Activated CD4-positive, CD25-positive, alpha-beta regulatory T cell treated with anti-CD3 and anti-CD28 coated beads, Interleukin-2, amount 50 U/mL, for 24 hours (primary cell): ENCODE measurements around the gene MID1.

ENCODE experiments used
- ATAC-seq, 2 donors: fragments of 150-1000 bp; cut with Tn5 transposase; one replicate each; pipeline ENCODE4 v1.10.0; 2021; ENCODE audit warnings: mild to moderate bottlenecking in 1 of 2, moderate library complexity in 1 of 2

The MID1 gene

GRCh38 chrX:10576777-10577447 lies 43.5 kb downstream of the MID1 start:
- ATAC-seq = no peak

DNA sequence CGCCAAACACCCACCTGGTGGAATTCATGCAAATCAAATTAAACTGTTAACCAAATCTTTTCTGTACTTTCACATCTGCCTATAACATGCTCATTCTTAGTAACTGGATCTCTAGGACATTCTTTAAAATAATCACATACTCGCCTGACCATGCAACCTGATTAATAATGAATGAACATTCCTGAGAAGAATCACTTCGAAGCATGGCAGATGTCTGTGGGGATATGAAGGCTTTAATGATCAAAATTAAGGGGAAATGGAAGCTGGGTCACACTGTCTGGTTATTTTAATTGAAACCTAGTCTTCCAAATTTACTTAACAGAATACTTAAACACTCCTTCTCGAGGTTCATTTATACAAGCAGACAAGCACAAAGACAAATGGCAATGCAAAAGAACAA lies 44.2 kb downstream of the MID1 start:
- ATAC-seq = no peak

- ATAC-seq = no peak
These were observed 45.7 kb downstream of the MID1 start for GRCh38 chrX:10574663-10575062.

- ATAC-seq = no peak
These were observed 49.1 kb downstream of the MID1 start for GRCh38 chrX:10571260-10571659.

DNA sequence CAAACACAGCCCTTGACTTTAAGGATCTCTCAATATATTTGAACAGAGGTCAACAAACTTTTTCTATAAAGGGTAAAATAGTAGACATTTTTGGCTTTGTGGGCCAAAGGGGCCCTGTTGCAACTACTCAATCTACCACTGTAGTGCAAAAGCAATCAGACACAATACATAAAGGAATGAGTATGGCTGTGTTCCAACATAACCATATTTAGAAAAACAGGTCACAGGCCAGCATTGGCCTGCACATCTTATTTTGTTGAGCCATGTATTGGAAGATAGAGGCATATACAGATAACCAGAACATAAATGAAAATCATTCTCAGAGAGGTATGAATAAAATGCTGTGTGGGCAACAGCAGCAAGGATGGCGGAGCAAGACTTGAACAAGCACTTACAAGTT lies 49.8 kb downstream of the MID1 start:
- ATAC-seq = no peak

DNA sequence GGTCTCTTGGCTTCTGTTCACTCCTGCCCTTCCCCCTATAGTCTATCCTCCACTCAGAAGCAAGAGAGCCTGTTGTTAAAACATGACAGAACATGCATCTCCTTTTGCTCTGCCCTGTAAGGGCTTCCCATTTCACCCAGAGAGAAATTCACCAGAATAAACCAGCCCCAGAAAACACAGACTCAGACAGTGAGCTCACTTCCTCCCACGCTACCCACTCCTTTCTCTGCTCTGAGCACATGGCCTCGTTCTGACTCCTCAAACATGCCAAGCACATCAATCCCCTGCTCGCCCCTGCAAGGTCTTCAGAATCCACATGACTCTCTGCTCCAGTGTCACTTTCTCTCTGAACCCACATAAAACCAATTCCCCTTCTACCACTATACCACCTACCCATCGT lies 50.4 kb downstream of the MID1 start:
- ATAC-seq = no peak

GRCh38 chrX:10568428-10568827 lies 52.0 kb downstream of the MID1 start:
- ATAC-seq = no peak

GRCh38 chrX:10567136-10567535 lies 53.2 kb downstream of the MID1 start:
- no peak for ATAC-seq

GRCh38 chrX:10566716-10567097 lies 53.7 kb downstream of the MID1 start:
- ATAC-seq = no peak

DNA sequence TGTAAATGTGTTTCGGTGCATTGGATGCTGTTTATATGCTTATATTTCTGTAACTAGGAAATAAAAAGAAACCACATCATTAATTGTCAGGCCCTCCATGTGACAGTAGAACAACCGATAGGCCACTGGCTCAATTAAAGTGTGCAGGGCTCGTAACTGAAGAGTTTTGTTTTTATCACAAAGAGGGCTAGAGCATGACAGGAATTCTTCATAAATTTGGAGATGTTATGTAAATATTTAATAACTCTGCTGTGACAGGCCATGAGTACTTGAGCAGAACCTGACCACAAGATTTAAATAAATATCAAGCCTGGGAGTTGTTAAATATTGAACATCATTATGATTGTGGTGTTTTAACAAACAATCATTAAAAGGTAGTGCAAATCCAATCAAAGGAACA lies 55.9 kb downstream of the MID1 start:
- ATAC-seq = no peak

- ATAC-seq = no peak
These were observed 63.2 kb downstream of the MID1 start for GRCh38 chrX:10557166-10557565.

- no peak for ATAC-seq
These were observed 64.0 kb downstream of the MID1 start for GRCh38 chrX:10556405-10556804.

DNA sequence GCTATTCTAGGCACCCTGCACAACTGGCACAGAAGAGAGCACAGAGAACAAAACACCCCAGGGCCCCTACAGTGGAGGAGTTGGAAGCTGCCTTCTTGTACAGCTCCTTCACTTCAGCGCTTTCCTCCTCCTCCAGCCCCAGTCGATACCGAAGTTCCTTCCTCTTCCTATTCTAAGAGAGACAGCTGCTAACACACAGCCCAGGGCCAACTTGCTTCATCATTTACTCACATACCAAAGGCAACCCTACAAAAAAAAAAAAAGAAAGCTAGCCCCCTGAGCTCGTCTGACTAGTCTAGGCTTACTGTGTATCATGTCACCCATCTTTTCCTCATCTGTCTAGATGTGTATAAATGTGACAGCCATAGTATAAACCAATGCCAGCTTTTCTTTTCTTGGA lies 64.5 kb downstream of the MID1 start:
- no peak for ATAC-seq

GRCh38 chrX:10554612-10555270 lies 65.6 kb downstream of the MID1 start:
- no peak for ATAC-seq

DNA sequence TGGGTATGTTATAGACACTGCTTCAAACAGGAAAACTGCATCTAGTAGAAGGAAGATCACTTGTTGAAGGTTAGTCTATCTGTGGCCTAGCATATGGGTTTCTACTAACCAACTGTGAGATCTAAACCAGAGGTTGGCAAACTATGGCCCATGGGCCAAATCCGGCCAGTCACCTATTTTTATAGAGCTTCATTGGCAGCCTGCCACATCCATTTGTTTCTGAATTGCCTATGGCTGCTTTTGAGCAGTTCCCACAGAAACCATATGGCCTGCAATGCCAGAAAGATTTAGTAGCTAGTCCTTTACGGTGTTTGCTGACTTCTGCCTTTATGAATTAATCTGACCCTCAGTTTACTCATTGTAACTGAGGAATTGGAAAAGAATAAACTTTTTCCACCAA lies 71.1 kb downstream of the MID1 start:
- ATAC-seq = no peak

GRCh38 chrX:10548688-10549087 lies 71.7 kb downstream of the MID1 start:
- ATAC-seq = no peak

- no peak for ATAC-seq
These were observed 74.5 kb downstream of the MID1 start for GRCh38 chrX:10545882-10546281.

- no peak for ATAC-seq
These were observed 77.8 kb downstream of the MID1 start for GRCh38 chrX:10542586-10542985.

- no peak for ATAC-seq
These were observed 81.6 kb downstream of the MID1 start for GRCh38 chrX:10538831-10539230.

DNA sequence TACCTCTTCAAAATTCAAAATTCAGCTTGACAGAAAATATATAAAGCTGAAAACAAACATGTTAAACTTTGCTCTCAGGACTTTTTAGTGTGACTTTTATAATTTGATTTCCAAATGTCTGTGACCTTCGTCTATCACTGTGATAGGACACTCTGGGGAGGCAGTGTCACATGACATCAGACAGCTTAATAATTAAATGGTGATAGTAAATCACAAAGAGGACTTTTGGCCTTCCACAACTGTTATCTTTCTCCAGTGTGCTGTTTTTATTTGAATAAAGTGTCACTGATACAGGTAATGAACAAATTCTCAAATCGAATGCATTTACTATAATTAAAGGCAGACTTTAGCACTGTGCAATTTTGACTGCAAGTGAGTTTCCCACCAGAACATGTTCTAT lies 83.1 kb downstream of the MID1 start:
- ATAC-seq = no peak

DNA sequence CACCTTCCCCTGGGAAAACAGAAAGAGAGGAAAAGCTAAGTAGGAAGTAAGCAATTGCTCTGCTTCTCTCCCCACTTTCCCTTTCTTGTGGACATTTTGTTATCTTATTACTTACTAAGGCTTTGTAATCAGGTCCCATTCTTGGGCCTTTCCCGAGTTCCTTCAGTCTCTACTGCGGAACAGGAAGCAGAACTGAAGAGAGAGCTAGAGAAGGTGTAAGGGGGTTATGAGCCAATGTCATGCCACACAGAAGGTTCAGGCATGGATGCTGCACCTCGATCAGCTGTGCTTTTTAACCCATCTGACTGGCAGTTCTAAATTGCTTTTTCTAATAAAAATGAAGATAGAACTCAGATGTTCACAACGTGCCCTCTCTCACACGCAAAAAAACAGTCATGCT lies 83.6 kb downstream of the MID1 start:
- ATAC-seq = no peak

GRCh38 chrX:10534611-10535010 lies 85.8 kb downstream of the MID1 start:
- no peak for ATAC-seq

GRCh38 chrX:10533696-10534365 lies 86.6 kb downstream of the MID1 start:
- no peak for ATAC-seq

DNA sequence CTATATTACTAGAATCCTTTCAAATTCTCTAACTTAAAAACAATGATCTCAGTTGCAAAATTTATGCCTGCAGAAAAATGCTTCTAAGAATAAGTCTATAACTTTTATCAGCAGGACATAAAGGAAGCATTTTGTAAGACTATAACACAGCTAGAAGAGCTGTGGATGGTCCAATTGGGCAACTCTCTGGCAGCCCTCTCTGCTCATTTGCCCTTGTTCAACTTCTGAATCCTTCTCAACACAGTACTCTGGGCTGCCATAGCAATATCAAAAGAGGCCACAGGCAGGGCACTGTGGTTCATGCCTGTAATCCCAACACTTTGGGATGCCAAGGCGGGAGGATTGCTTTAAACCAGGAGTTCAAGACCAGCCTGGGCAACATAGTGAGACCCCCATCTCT lies 88.5 kb downstream of the MID1 start:
- ATAC-seq = no peak
